SK-N-SH (cell line): Measurements from ENCODE around the gene MYBPC3. TPM values are rescaled to one million over a fixed set of nuclear protein-coding genes. Genes with fewer than 3 reads are reported as not detected.

Experiments used
- CTCF ChIA-PET: fragments of 300-600, 350-600 bp; formaldehyde crosslinking; extraction: SDS; loops from one replicate; lab custom pipeline; 2021; lab: Yijun Ruan, JAX
- POLR2A ChIA-PET: fragments of 350-600 bp; sonication (Branson Sonifier 250); formaldehyde crosslinking; extraction: SDS; loops from one replicate; lab custom pipeline; 2020; ENCODE audit warnings: antibody characterized with exemption, inconsistent platforms; lab: Yijun Ruan, JAX
- DNase-seq: peaks from one replicate; pipeline ENCODE4 v3.0.0; 2012
- H2AFZ ChIP-seq: fragments of 200-600 bp; sonication (generic); 2 replicates; pipeline ENCODE4 v1.8.1; 2016; ENCODE audit warnings: antibody characterized with exemption, mild to moderate bottlenecking, low read depth
- H3F3A ChIP-seq: fragments of 200-600 bp; sonication (generic); replicated peaks from 2 replicates; pipeline ENCODE3; 2016; ENCODE audit warnings: antibody characterized with exemption, mild to moderate bottlenecking; ENCODE audit not compliant: insufficient read depth
- H3K27ac ChIP-seq, 2 experiments: fragments of 200-500 bp in 1 of 2; fragments of 200-600 bp in 1 of 2; sonication (Bioruptor generic) in 1 of 2; sonication (generic), shearing (Covaris generic) in 1 of 2; 2 replicates each; pipeline versions ENCODE4 v1.5.1 to v1.6.1; 2014 to 2016; ENCODE audit warnings: low read depth in 2 of 2, inconsistent platforms in 1 of 2, low read length in 1 of 2, mild to moderate bottlenecking in 1 of 2, mixed read lengths in 1 of 2
- H3K27me3 ChIP-seq: fragments of 200-600 bp; sonication (generic), shearing (Covaris generic); 2 replicates; pipeline ENCODE4 v1.6.1; 2016; ENCODE audit warnings: mixed run types; ENCODE audit not compliant: insufficient read depth
- H3K36me3 ChIP-seq, 2 experiments: fragments of 200-500 bp in 1 of 2; fragments of 200-600 bp in 1 of 2; sonication (Bioruptor generic) in 1 of 2; sonication (generic) in 1 of 2; replicated peaks in 1 of 2; 2 replicates each; pipeline versions ENCODE3 to v1.5.1; 2014 to 2016; ENCODE audit warnings: low read length in 1 of 2, mild to moderate bottlenecking in 1 of 2; ENCODE audit not compliant: insufficient read depth in 2 of 2, control insufficient read depth in 1 of 2
- H3K4me1 ChIP-seq, 2 experiments: fragments of 200-500 bp in 1 of 2; fragments of 200-600 bp in 1 of 2; sonication (Bioruptor generic) in 1 of 2; sonication (generic), shearing (Covaris generic) in 1 of 2; 2 replicates each; pipeline versions ENCODE4 v1.5.1 to v1.6.1; 2014 to 2016; ENCODE audit warnings: low read depth in 1 of 2, low read length in 1 of 2, mixed run types in 1 of 2; ENCODE audit not compliant: insufficient read depth in 2 of 2, control insufficient read depth in 1 of 2
- H3K4me2 ChIP-seq: fragments of 200-600 bp; sonication (generic), shearing (Covaris generic); 2 replicates; pipeline ENCODE4 v1.6.1; 2017; ENCODE audit warnings: mixed run types
- H3K4me3 ChIP-seq, 2 experiments: fragments of 200-500 bp in 1 of 2; fragments of 200-600 bp in 1 of 2; sonication (Bioruptor generic) in 1 of 2; sonication (generic), shearing (Covaris generic) in 1 of 2; 2 replicates each; pipeline versions ENCODE4 v1.5.1 to v1.8.1; 2014 to 2016; ENCODE audit warnings: low read depth in 2 of 2, inconsistent platforms in 1 of 2, low read length in 1 of 2, mild to moderate bottlenecking in 1 of 2, mixed read lengths in 1 of 2, moderate library complexity in 1 of 2
- H3K79me2 ChIP-seq: fragments of 200-600 bp; sonication (generic); 2 replicates; pipeline ENCODE4 v1.8.1; 2017; ENCODE audit warnings: mild to moderate bottlenecking; ENCODE audit not compliant: insufficient read depth
- H3K9ac ChIP-seq: fragments of 200-600 bp; sonication (generic); 2 replicates; pipeline ENCODE4 v1.6.1; 2017; ENCODE audit warnings: mixed run types
- H3K9me2 ChIP-seq: fragments of 200-600 bp; sonication (generic); 2 replicates; pipeline ENCODE4 v1.6.1; 2017; ENCODE audit warnings: mixed run types
- H3K9me3 ChIP-seq: fragments of 200-600 bp; sonication (generic); 2 replicates; pipeline ENCODE4 v1.6.1; 2017; ENCODE audit warnings: mixed run types, mild to moderate bottlenecking, moderate library complexity
- H4K20me1 ChIP-seq: fragments of 200-600 bp; sonication (generic); 2 replicates; pipeline ENCODE4 v1.6.1; 2017; ENCODE audit warnings: mild to moderate bottlenecking, mixed run types; ENCODE audit not compliant: insufficient read depth
- CHD2 ChIP-seq: fragments of 150-350 bp; IDR thresholded peaks from 2 replicates; pipeline ENCODE4 v1.6.1; 2018; ENCODE audit warnings: low read length; ENCODE audit not compliant: partially characterized antibody
- ELF1 ChIP-seq: IDR thresholded peaks from 2 replicates; pipeline ENCODE4 v1.4.0; 2012
- EZH2phosphoT487 ChIP-seq: fragments of 200-600 bp; sonication (generic); IDR thresholded peaks from 2 replicates; pipeline ENCODE4 v1.6.1; 2017; ENCODE audit warnings: low read depth, mixed run types, mild to moderate bottlenecking, antibody characterized with exemption, moderate library complexity, borderline replicate concordance
- FOXJ3 ChIP-seq: sonication (generic); formaldehyde crosslinking; IDR thresholded peaks from 2 replicates; pipeline ENCODE4 v1.5.1; 2020; ENCODE audit warnings: mild to moderate bottlenecking, missing genetic modification reagents
- GABPA ChIP-seq: IDR thresholded peaks from 2 replicates; pipeline ENCODE4 v1.4.0; 2012; ENCODE audit warnings: low read depth, mild to moderate bottlenecking
- NRF1 ChIP-seq: IDR thresholded peaks from 2 replicates; pipeline ENCODE4 v1.6.1; 2012; ENCODE audit warnings: low read depth, mild to moderate bottlenecking, low read length
- RXRA ChIP-seq: IDR thresholded peaks from 2 replicates; pipeline ENCODE4 v1.4.0; 2012; ENCODE audit warnings: low read depth, mild to moderate bottlenecking, borderline replicate concordance
- SIN3A ChIP-seq: IDR thresholded peaks from 2 replicates; pipeline ENCODE4 v1.6.1; 2012; ENCODE audit warnings: low read depth, mild to moderate bottlenecking, low read length, moderate library complexity, borderline replicate concordance
- TAF1 ChIP-seq: IDR thresholded peaks from 2 replicates; pipeline ENCODE4 v1.6.1; 2012; ENCODE audit warnings: low read depth, mild to moderate bottlenecking, low read length, moderate library complexity, borderline replicate concordance
- TCF12 ChIP-seq: IDR thresholded peaks from 2 replicates; pipeline ENCODE4 v1.4.0; 2012
- TEAD4 ChIP-seq: IDR thresholded peaks from 2 replicates; pipeline ENCODE4 v1.4.0; 2012; ENCODE audit warnings: mild to moderate bottlenecking, borderline replicate concordance; ENCODE audit not compliant: insufficient read depth
- YY1 ChIP-seq: IDR thresholded peaks from 2 replicates; pipeline ENCODE4 v1.4.0; 2012; ENCODE audit warnings: low read depth, mild to moderate bottlenecking
- WGBS: methylation state at CpG from one replicate; pipeline ENCODE4 v1.1.6; 2017; ENCODE audit warnings: low lambda C conversion rate; 5-methylcytosine and 5-hydroxymethylcytosine counted together
- polyA plus RNA-seq, 3 experiments: library from polyadenylated mRNA; depleted of rRNA; stranded (reverse); fragments of >200 nt; gene quantifications; 2 replicates each; pipeline ENCODE4 v1.2.3, GENCODE V29; 2012
- TF ChIP-seq, protein P1 (sequence below): fragments of 200-600 bp; sonication (generic); IDR thresholded peaks from 2 replicates; pipeline ENCODE4 v1.6.1; 2017; ENCODE audit warnings: antibody characterized with exemption, mild to moderate bottlenecking, moderate library complexity
- TF ChIP-seq, protein P2 (sequence below): fragments of 150-350 bp; IDR thresholded peaks from 2 replicates; pipeline ENCODE4 v1.6.1; 2016; ENCODE audit warnings: mild to moderate bottlenecking, low read depth, low read length
- TF ChIP-seq, protein P3 (sequence below): IDR thresholded peaks from 2 replicates; pipeline ENCODE4; 2012
- TF ChIP-seq, protein P4 (sequence below): IDR thresholded peaks from 2 replicates; pipeline ENCODE4 v1.4.0; 2012; ENCODE audit warnings: low read depth

MYBPC3 gene
- polyA plus RNA-seq, 1 of the 3 experiments (the other 2 are of a cell fraction) = not detected

DNA sequence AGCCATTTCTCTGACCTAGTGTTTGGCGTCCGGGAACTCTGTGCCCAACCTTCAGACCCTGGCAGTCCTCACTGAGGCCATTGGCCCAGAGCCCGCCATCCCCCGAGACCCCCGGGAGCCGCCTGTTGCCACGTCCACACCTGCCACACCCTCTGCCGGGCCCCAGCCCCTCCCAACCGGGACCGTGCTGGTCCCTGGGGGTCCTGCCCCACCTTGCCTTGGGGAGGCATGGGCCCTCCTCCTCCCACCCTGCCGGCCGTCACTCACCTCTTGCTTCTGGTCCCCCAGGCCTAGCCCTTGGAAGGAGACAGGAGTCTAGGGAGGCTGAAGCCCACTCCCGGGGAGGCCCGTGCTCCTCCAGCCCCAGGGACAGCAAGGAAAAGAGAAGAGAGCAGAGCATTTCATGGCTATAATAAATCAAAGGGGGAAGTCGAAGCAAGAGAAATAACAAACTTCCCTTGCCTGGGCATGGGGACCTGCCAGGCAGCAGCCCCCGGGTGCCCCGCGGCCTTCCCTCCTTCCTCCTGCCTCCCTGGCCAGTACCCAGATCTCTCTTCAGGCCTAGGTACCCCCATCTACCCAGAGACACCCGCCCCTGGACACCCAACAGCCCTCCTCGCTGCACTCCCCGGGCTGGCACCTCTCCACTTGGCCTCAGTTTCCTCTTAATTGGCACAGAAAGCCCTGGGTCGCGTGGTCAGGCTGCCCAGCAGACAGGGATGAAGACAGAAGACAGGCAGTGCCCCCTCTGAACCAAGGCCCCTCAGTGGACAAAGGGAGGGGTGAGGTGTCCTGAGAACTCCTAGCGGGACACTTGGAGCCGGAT is 42.9 kb upstream of the MYBPC3 start:
- peaks cover 5 to 13% of the 10 kb centered on the region in 2 experiments; a peak in 3 of 4 replicates for H3K4me1 ChIP-seq
- no peaks in the 10 kb centered on the region for H4K20me1 ChIP-seq
- H3K4me2 ChIP-seq = no peak overlapping the region
- no peaks in the 10 kb centered on the region for H3K9me2 ChIP-seq
- H3K79me2 ChIP-seq = no peaks in the 10 kb centered on the region
- H3K4me3 ChIP-seq = no peak overlapping the region
- ChIA-PET POLR2A (no interaction called here), CTCF (interaction anchor here (20.7 kb wide), 1 partner anchor 24 kb away, joined by 239 read pairs; no protein-coding TSS in a partner anchor)
- no peak overlapping the region for H3K9ac ChIP-seq
- no peak overlapping the region for H2AFZ ChIP-seq
- TF ChIP-seq YY1 = no peak
- no peak for TF ChIP-seq TCF12
- TF ChIP-seq RXRA = no peak
- no peak for TF ChIP-seq ELF1
- TF ChIP-seq FOXJ3 (CRISPR knock-in tag) = no peak
- TF ChIP-seq, protein P1, sequence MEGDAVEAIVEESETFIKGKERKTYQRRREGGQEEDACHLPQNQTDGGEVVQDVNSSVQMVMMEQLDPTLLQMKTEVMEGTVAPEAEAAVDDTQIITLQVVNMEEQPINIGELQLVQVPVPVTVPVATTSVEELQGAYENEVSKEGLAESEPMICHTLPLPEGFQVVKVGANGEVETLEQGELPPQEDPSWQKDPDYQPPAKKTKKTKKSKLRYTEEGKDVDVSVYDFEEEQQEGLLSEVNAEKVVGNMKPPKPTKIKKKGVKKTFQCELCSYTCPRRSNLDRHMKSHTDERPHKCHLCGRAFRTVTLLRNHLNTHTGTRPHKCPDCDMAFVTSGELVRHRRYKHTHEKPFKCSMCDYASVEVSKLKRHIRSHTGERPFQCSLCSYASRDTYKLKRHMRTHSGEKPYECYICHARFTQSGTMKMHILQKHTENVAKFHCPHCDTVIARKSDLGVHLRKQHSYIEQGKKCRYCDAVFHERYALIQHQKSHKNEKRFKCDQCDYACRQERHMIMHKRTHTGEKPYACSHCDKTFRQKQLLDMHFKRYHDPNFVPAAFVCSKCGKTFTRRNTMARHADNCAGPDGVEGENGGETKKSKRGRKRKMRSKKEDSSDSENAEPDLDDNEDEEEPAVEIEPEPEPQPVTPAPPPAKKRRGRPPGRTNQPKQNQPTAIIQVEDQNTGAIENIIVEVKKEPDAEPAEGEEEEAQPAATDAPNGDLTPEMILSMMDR = no peak
- TF ChIP-seq TEAD4 = no peak
- TF ChIP-seq, protein P2, sequence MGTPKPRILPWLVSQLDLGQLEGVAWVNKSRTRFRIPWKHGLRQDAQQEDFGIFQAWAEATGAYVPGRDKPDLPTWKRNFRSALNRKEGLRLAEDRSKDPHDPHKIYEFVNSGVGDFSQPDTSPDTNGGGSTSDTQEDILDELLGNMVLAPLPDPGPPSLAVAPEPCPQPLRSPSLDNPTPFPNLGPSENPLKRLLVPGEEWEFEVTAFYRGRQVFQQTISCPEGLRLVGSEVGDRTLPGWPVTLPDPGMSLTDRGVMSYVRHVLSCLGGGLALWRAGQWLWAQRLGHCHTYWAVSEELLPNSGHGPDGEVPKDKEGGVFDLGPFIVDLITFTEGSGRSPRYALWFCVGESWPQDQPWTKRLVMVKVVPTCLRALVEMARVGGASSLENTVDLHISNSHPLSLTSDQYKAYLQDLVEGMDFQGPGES = no peak
- TF ChIP-seq NRF1 = no peak
- TF ChIP-seq, protein P3, sequence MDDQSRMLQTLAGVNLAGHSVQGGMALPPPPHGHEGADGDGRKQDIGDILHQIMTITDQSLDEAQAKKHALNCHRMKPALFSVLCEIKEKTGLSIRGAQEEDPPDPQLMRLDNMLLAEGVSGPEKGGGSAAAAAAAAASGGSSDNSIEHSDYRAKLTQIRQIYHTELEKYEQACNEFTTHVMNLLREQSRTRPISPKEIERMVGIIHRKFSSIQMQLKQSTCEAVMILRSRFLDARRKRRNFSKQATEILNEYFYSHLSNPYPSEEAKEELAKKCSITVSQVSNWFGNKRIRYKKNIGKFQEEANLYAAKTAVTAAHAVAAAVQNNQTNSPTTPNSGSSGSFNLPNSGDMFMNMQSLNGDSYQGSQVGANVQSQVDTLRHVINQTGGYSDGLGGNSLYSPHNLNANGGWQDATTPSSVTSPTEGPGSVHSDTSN = no peak
- TF ChIP-seq CHD2 = no peak
- TF ChIP-seq, protein P4, sequence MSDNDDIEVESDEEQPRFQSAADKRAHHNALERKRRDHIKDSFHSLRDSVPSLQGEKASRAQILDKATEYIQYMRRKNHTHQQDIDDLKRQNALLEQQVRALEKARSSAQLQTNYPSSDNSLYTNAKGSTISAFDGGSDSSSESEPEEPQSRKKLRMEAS = no peak
- no peak for TF ChIP-seq SIN3A
- TF ChIP-seq TAF1 = no peak
- no peak for TF ChIP-seq GABPA
- no peak for TF ChIP-seq EZH2phosphoT487
- H3K9me3 ChIP-seq = no peaks in the 10 kb centered on the region
- peaks cover 6% of the 10 kb centered on the region for H3F3A ChIP-seq
- DNase-seq = no peak
- no peak overlapping the region for H3K27ac ChIP-seq
- H3K36me3 ChIP-seq = no peaks in the 10 kb centered on the region
- no peaks in the 10 kb centered on the region for H3K27me3 ChIP-seq
- WGBS = 96% methylated on average over 25 of the region's 25 CpGs
